SU-DHL-6 (cell line): ENCODE data around the gene DNASE1L1.

ENCODE experiments used
- EZH2phosphoT487 ChIP-seq: fragments of 200-600 bp; sonication (generic), shearing (Covaris generic); conservative IDR thresholded peaks from 2 replicates; pipeline ENCODE4 v1.6.1; 2018; ENCODE audit warnings: mild to moderate bottlenecking, antibody characterized with exemption, low read length, moderate library complexity, mixed read lengths
- TF ChIP-seq, protein P1 (sequence below): fragments of 200-600 bp; sonication (generic); IDR thresholded peaks from one replicate; pipeline ENCODE4 v1.5.1; 2017; ENCODE audit warnings: antibody characterized with exemption, mild to moderate bottlenecking, low read length, moderate library complexity; ENCODE audit not compliant: insufficient read depth, poor library complexity, severe bottlenecking

DNA sequence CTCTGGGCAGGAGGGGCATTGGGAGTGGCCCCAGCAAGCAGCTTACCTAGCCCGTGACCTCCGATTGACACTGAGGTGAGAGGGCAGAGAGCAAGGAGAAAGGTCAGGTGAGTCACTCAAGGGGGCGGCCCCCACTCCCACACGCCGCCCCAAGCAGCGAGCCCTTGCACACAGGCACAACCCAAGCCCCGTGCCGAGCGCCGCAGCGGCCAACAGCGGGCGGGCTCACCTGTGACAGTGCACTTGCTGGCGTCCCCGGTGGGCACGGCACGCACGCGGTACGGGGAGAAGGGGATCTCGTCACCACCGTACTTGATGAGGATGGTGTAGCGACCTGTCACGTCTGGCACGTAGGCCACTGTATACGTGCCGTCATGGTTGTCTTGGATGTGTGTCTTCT, 51.8 kb downstream of the DNASE1L1 start:
- TF ChIP-seq, protein P1, sequence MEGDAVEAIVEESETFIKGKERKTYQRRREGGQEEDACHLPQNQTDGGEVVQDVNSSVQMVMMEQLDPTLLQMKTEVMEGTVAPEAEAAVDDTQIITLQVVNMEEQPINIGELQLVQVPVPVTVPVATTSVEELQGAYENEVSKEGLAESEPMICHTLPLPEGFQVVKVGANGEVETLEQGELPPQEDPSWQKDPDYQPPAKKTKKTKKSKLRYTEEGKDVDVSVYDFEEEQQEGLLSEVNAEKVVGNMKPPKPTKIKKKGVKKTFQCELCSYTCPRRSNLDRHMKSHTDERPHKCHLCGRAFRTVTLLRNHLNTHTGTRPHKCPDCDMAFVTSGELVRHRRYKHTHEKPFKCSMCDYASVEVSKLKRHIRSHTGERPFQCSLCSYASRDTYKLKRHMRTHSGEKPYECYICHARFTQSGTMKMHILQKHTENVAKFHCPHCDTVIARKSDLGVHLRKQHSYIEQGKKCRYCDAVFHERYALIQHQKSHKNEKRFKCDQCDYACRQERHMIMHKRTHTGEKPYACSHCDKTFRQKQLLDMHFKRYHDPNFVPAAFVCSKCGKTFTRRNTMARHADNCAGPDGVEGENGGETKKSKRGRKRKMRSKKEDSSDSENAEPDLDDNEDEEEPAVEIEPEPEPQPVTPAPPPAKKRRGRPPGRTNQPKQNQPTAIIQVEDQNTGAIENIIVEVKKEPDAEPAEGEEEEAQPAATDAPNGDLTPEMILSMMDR: no peak
- no peak for TF ChIP-seq EZH2phosphoT487
